ENCODE data around the gene GREM1. TPM values are rescaled to one million over a fixed set of nuclear protein-coding genes. Genes with fewer than 3 reads are reported as not detected.

The GREM1 gene
- total and polyA plus RNA-seq, 9 of the 15 experiments (the other 6 are each of a cell fraction or from before 2014, with no cell fraction given) = 0.01 to 0.20 (median 0.06) TPM; not detected in 6

DNA sequence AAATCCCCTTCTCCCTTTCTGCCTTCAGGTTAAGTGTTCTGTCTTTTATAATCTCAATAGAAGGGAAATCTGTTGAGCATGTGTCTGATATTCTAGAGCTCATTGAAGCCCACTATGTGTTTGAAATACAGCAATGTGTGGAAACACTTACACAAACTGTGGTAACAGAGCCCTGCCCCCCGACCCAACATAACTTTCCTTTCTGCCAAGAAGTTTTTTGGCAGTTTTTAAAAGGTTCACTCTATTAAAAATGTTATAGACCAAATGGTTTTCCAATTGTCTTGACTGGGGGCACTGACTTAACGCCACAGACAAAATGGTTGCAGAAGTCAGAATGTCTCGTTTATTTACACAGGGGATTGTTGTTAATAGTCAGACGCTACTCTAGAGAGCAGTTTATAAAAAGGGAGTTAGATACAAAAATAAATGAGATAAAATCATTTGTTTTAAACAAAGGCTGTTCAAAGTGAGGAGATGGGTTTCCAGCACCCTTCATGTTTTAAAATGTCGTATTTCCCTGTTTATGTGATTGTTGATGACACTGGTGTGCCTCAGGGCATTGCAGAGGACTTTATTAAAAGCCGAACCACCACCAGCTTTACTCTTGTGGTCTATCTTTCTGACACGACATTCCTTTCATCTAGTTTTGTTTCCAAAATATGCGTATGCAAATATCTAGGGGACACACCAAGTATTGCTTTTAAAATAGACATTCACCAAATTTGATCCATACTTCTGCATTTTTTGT, 26.7 kb upstream of the GREM1 start:
- H4K20me1 ChIP-seq (replicated peaks; ENCODE audit: control insufficient read depth, insufficient read depth, low read length) = no peaks in the 10 kb centered on the region
- no TSS peak for BruUV-seq (replicated peaks)
- ChIA-PET POLR2A (interaction anchor here (1.0 kb wide), 1 partner anchor 10 kb away, joined by 4 read pairs; no protein-coding TSS in a partner anchor), CTCF (ENCODE audit: low intra/inter-chr PET ratio) (no interaction called here)
- ATAC-seq (no peak), FAIRE-seq (no peak), DNase-seq (ENCODE audit: extremely low read depth in 1 of 4, low spot score in 3 of 4) (no peak)
- H3K36me3 ChIP-seq (ENCODE audit: control insufficient read depth, insufficient read depth, low read length) = no peaks in the 10 kb centered on the region
- TF ChIP-seq POU5F1 (IDR thresholded peaks at IDR 0.05; ENCODE audit: borderline replicate concordance, low read depth, low read length, partially characterized antibody) (no peak), ZNF23 (CRISPR knock-in tag; IDR thresholded peaks at IDR 0.05) (no peak), ATF7 (IDR thresholded peaks at IDR 0.05) (no peak), DPF2 (IDR thresholded peaks at IDR 0.05) (no peak), ZNF507 (tag; conservative IDR thresholded peaks at IDR 0.05) (no peak), ETV1 (tag; conservative IDR thresholded peaks at IDR 0.05; ENCODE audit: low read depth) (no peak)
- TF ChIP-seq, protein P1, sequence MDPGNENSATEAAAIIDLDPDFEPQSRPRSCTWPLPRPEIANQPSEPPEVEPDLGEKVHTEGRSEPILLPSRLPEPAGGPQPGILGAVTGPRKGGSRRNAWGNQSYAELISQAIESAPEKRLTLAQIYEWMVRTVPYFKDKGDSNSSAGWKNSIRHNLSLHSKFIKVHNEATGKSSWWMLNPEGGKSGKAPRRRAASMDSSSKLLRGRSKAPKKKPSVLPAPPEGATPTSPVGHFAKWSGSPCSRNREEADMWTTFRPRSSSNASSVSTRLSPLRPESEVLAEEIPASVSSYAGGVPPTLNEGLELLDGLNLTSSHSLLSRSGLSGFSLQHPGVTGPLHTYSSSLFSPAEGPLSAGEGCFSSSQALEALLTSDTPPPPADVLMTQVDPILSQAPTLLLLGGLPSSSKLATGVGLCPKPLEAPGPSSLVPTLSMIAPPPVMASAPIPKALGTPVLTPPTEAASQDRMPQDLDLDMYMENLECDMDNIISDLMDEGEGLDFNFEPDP (CRISPR knock-in tag; IDR thresholded peaks at IDR 0.05) = no peak
- TF ChIP-seq, protein P2, sequence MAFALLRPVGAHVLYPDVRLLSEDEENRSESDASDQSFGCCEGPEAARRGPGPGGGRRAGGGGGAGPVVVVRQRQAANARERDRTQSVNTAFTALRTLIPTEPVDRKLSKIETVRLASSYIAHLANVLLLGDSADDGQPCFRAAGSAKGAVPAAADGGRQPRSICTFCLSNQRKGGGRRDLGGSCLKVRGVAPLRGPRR (CRISPR knock-in tag; IDR thresholded peaks at IDR 0.05) = no peak
- TF ChIP-seq, protein P3, sequence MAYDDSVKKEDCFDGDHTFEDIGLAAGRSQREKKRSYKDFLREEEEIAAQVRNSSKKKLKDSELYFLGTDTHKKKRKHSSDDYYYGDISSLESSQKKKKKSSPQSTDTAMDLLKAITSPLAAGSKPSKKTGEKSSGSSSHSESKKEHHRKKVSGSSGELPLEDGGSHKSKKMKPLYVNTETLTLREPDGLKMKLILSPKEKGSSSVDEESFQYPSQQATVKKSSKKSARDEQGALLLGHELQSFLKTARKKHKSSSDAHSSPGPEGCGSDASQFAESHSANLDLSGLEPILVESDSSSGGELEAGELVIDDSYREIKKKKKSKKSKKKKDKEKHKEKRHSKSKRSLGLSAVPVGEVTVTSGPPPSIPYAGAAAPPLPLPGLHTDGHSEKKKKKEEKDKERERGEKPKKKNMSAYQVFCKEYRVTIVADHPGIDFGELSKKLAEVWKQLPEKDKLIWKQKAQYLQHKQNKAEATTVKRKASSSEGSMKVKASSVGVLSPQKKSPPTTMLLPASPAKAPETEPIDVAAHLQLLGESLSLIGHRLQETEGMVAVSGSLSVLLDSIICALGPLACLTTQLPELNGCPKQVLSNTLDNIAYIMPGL (CRISPR knock-in tag; IDR thresholded peaks at IDR 0.05) = no peak
- TF ChIP-seq, protein P4, sequence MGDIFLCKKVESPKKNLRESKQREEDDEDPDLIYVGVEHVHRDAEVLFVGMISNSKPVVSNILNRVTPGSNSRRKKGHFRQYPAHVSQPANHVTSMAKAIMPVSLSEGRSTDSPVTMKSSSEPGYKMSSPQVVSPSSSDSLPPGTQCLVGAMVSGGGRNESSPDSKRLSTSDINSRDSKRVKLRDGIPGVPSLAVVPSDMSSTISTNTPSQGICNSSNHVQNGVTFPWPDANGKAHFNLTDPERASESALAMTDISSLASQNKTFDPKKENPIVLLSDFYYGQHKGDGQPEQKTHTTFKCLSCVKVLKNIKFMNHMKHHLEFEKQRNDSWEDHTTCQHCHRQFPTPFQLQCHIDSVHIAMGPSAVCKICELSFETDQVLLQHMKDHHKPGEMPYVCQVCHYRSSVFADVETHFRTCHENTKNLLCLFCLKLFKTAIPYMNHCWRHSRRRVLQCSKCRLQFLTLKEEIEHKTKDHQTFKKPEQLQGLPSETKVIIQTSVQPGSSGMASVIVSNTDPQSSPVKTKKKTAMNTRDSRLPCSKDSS (IDR thresholded peaks at IDR 0.05; ENCODE audit: low read depth, partially characterized antibody) = no peak
- in situ Hi-C loops (cut with MboI) (no loop called here), intact Hi-C loops (cut with micrococcal nuclease) (no loop called here)
- no peaks in the 10 kb centered on the region for H3K9me3 ChIP-seq (replicated peaks; ENCODE audit: control insufficient read depth, insufficient read depth, low read depth, low read length)
- H3K79me2 ChIP-seq (ENCODE audit: control insufficient read depth, insufficient read depth, low read length) = no peaks in the 10 kb centered on the region
- peaks cover 17 to 24% of the 10 kb centered on the region in 2 experiments; a peak in 4 of 5 replicates for H3K27me3 ChIP-seq (ENCODE audit: control insufficient read depth in 2 of 2, insufficient read depth in 2 of 2, low read length in 2 of 2)
- H3K4me1 ChIP-seq (replicated peaks in 1 of 2; ENCODE audit: control insufficient read depth in 2 of 2, insufficient read depth in 2 of 2, low read length in 2 of 2) = no peaks in the 10 kb centered on the region
- no peak overlapping the region for H2AFZ ChIP-seq (ENCODE audit: low read depth, low read length)
- whole genome bisulfite sequencing (ENCODE audit: insufficient coverage, low coverage, missing lambda C conversion rate) = 2% methylated on average over 8 of the region's 8 CpGs
- H3K27ac ChIP-seq (ENCODE audit: extremely low read depth, low read depth, low read length) = no peak overlapping the region
- H3K9me1 ChIP-seq (ENCODE audit: control insufficient read depth, insufficient read depth, low read length) = no peaks in the 10 kb centered on the region
- no peak overlapping the region for H3K4me3 ChIP-seq
- H3K4me2 ChIP-seq (ENCODE audit: insufficient read depth, low read length) = no peak overlapping the region
- no peak overlapping the region for H3K9ac ChIP-seq (ENCODE audit: insufficient read depth in 1 of 2, low read depth in 2 of 2, low read length in 2 of 2)

Data from K562 (cell line).